GM18907 (cell line): ENCODE data around the gene DLG1.
"Not testable (repeated sequence)": the region's sequence is repeated elsewhere in the genome, so short reads cannot be mapped to it uniquely, and the experiment has no call there.

Experiments
- ATAC-seq: cut with Tn5 transposase; IDR thresholded peaks from one replicate; pipeline ENCODE4 v1.9.1; 2021; ENCODE audit warnings: mild to moderate bottlenecking, moderate library complexity; ENCODE audit not compliant: unreplicated experiment

DLG1 gene

DNA sequence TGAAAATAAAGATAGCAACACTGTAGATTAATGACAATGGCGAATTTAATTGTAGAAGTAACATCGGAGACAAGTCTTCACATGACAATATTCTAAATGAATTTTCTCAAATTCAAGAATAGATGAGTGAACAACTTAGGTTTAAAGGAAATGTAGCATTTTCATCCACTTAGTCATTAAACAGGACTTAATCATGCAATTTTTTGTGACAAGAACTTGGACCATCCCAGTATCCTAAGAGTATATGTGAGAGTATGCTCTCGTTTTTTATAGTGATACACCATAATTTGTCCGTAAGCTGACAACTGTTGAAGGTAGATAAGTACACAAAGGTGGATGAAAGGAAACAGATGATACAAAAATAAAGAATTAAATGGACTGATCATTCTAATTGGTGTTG lies 81.5 kb downstream of the DLG1 start:
- no peak for ATAC-seq

DNA sequence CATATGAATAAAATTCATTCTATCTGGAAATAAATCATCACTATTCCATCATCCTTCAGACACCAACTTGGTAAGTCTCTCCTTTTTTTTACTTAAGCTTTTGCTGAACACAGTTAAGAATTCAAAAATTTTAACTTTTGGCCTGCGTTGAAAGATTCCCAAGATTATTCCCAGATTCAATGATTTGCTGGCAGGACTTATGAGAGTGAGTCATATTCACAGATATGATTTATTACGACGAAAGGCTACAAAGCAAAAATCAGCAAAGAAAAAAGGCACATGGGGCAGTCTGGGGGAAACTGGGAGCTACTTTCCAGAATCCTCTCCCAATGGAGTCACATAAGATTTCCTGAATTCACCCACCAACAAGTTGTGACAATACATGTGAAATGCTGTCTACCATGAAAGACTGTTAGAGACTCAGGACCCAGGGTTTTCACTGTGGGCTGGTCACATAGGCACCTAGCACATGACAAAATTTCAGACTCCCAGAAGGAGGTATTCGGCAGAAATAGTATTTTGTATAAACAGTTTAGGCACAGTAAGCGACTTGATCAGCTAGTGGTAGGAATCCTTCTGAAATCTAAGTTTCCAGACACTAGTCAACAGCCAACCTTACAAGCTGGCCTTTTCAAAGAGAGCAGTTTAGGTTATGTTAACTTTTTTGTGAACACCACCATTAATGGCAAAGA lies 82.1 kb downstream of the DLG1 start:
- no peak for ATAC-seq

- no peak for ATAC-seq
Observed at GRCh38 chr3:197212290-197212689, 86.1 kb downstream of the DLG1 start.

DNA sequence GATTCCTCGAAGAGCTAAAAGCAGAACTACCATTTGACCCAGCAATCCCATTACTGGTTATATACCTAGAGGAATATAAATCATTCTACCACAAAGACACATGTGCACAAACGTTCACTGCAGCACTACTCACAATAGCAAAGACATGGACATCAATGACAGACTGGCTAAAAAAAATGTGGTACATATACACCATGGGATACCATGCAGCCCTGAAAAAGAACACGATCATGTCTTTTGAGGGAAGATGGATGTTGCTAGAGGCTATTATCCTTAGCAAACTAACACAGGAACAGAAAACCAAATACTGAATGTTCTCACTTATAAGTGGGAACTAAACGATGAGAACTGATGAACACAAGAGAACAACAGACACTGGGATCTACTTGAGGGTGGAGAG lies 86.7 kb downstream of the DLG1 start:
- not testable (repeated sequence) for ATAC-seq

DNA sequence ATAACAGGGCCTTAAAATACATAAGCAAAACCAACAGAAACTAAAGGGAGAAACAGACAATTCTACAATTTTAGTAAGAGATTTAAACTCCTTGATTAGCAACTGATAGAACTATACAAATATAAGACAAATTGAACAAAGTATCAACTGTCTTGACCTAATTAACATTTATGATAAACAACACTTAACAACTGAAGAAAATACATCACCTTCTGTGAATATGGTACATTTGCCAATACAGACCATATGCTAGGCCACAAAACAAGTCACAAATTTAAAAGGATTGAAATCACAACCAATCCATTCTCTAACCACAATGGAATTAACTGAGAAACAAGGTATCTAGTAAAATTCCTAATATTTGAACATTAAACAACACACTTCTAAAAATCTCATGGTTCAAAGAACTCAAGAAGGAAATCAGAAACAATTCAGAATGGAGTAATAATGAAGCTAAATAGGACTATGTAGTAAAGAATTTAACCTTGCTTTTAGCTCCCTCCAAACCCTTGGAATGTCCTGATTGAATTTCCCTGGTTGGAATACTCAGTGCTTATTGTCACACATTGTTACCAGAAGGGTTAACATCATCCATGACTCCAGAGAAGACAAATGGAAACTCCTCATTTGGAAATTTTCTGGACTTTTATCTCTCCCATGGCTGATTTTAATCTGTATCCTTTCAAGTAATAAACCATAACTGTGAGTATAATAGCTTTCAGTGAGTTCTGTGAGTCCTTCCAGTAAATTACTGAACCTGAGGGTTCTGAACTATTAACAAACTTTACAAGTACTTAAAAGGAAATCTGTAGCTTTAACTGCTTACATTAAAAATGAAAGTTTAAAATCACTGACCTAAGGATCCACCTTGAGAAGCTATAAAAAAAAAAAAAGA lies 88.8 kb downstream of the DLG1 start:
- no peak for ATAC-seq

DNA sequence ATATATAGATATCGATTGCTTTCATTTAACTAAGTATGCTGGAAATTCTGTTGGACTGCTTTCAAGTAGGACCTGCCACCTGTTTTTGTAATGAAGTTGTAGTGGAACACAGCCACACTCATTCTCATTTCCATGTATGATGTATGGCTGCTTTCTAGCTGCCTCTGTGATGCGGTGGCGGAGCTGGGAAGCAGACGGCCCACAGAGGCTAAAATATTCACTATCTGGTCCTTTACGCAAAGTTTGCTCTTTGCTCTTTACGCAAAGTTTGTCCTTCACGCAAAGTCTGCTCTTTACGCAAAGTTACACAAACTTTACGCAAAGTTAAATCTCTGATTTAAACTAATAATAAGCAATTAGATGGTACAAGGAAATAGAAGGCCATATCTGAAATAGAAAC lies 91.5 kb downstream of the DLG1 start:
- ATAC-seq, result no peak

GRCh38 chr3:197205675-197206074 lies 92.7 kb downstream of the DLG1 start:
- no peak for ATAC-seq

DNA sequence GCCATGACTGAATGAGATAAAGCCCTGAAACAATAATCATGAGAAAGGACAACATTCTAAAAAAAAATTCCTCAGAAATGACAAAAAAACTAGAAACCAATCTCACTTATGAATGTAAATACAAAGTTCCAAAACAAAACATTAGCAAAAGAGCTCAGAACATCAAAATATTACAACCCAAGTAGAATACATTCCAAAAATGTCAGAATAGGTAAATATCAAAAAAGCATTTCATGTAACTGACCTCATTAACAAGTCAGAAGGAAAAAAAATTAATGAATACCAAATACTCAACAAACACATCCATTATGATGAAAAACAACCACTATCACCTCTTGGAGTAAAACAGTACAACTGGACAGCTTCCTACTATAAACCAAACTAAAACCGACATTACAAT lies 93.1 kb downstream of the DLG1 start:
- no peak for ATAC-seq

- ATAC-seq, result no peak
Observed at GRCh38 chr3:197204736-197205135, 93.7 kb downstream of the DLG1 start.

DNA sequence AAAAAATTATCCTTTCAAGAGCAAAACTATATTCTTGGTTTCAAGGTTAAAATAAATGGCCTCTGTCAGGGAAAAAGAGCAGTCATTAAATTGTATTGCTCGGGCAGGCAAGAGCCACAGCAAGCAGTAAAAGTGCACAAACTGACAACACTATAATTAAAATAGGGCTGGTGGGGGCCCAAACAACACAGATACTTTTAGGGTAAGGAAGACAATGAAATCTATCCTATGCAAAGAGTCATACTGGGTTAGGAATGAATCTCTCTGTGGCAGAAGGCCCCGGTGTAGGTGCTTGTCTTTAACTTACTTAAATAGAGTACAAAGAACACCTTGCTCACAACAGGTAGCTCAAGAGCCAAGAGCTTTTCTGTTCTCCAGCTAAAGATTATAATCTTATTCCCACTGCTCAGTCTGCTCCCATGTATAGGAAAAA lies 94.7 kb downstream of the DLG1 start:
- ATAC-seq, result no peak

- ATAC-seq, result no peak
Observed at GRCh38 chr3:197202694-197203093, 95.7 kb downstream of the DLG1 start.

DNA sequence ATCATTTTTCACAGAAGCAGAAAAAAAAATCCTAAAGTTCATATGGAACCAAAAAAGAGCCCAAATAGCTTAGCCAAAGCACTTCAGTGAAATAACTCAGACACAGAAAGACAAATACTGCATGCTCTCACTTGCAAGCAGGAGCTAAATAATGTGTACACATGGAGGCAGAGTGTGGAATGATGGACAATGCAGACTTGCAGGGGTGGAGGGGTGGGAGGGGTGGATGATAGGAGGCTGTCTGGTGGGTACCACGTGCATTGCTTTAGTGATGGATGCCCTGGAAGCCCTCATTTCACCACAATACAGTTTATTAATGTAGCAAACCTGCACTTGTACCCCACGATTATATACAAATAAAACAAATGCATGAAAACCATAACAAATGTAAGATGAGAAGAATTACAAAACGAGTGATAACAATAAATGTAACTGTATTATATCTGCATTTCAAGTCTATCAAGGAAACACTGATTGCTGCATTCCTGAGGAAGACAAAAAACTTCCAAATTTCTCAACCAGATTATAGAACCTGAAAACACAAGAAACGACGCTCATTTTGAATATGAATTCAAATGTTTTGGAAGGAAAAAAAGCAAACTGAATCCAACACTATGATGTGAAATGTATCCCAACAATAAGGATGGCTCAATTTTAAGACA lies 96.5 kb downstream of the DLG1 start:
- no peak for ATAC-seq

DNA sequence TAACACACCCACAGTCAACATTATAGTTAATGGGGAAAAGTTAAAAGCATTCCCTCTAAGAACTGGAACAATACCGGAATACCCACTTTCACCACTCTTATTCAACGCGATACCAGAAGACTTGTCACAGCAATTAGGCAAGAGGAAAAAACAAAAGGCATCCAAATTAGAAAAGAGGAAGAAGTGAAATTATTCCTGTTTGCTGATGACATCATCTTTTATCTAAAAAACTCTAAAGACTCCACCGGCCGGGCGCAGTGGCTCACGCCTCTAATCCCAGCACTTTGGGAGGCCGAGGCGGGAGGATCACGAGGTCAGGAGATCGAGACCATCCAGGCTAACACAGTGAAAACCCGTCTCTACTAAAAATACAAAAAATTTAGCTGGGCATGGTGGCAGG lies 97.6 kb downstream of the DLG1 start:
- ATAC-seq, result not testable (repeated sequence)

- ATAC-seq, result no peak
Observed at GRCh38 chr3:197197334-197197733, 101.1 kb downstream of the DLG1 start.

DNA sequence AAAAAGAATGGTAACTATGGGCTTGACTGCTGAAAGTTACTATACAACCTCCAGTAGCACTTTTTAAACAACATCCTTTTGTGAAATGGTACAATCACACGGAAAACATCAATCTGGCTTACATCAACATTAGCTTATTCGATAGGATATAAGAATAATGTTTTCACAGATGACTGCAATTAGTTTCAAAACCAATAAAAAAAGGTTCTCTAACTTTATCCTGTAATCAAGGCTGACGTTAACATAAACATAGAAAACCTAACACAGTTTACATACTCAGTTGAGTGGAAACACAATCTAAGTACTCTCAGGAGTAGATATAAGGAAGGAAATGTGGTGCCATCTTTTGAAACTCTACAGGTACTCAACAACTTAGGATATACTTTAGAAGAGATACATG lies 102.2 kb downstream of the DLG1 start:
- no peak for ATAC-seq

DNA sequence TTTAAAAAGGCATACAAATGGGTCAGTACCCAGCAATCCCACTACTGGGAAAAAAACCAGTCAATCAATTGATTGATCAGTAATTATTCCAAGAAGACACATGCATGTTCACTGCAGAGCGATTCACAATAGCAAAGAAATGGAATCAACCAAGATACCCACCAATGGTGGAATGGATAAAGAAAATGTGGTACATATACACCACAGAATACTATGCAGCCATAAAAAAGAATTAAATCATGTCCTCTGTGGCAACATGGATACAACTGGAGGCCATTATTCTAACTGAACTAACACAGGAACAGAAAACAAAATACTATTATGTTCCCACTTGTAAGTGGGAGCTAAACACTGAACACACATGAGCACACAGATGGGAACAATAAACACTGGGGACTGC lies 103.1 kb downstream of the DLG1 start:
- no peak for ATAC-seq

DNA sequence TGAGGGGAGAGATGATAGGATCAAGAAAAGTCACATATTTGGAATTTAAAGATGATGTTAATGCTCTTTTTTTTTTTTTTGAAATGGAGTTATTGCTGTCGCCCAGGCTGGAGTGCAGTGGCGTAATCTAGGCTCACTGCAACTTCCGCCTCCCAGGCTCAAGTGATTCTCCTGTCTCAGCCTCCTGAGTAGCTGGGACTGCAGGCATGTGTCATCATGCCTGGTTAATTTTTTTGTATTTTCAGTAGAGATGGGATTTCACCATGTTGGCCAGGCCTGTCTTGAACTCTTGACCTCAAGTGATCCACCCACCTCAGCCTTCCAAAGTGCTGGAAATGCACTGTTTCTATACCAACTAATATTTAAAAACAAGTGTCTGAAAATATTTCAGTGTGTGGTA lies 104.7 kb downstream of the DLG1 start:
- not testable (repeated sequence) for ATAC-seq

DNA sequence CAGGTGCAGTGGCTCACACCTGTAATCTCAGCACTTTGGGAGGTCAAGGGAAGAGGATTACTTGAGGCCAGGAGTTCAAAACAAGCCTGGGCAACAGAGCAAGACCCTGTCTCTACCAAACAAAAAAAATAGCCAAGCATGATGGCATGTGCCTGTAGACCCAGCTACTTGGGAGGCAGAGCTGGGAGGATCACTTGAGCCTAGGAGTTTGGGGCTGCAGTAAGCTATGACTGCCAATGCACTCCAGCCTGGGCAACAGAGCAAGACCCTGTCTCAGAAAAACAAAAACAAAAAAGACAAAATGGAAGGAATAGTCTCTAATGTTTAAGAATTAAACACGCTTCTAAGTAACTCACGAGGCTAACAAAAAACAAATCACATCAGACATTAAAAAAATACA lies 106.5 kb downstream of the DLG1 start:
- ATAC-seq, result no peak

- no peak for ATAC-seq
Observed at GRCh38 chr3:197189623-197190022, 108.8 kb downstream of the DLG1 start.

DNA sequence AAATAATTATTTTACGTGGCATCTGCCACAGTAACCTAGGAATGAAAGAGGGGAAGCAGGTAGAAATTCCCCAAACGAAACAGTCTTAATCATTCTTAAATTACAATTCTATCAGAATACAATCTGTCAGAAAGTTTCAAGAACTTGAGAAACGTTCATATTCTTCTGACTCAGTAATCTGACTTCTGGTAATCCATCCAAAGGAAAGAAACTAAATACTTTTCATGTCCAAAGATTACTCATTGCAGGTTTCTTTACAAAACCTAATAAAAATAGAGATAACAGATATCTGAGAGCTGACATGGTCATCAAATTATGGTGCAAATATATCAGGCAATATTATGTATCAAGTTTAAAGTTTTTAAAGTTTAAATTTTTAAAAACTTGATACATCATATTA lies 109.4 kb downstream of the DLG1 start:
- no peak for ATAC-seq

- ATAC-seq, result peak; percentile 67
Observed at GRCh38 chr3:197186887-197187588, 111.4 kb downstream of the DLG1 start.
